Karpas-422 (cell line): ENCODE measurements around the gene AFF4. TPM values are rescaled to one million over a fixed set of nuclear protein-coding genes. Genes with fewer than 3 reads are reported as not detected.
A peak's percentile ranks its signal among the peaks of the same experiment; 100 is the strongest.

ENCODE experiments used
- DNase-seq: peaks from one replicate; pipeline ENCODE4 v3.0.0-alpha.2; 2015
- H2AFZ ChIP-seq: fragments of 200-600 bp; sonication (generic); 2 replicates; pipeline ENCODE4 v1.6.1; 2014; ENCODE audit warnings: antibody characterized with exemption, low read length, mixed read lengths
- H3K27ac ChIP-seq: fragments of 200-600 bp; sonication (generic); 2 replicates; pipeline ENCODE4 v1.5.1; 2014; ENCODE audit warnings: mild to moderate bottlenecking, low read length, moderate library complexity
- H3K27me3 ChIP-seq: fragments of 200-600 bp; sonication (generic); 2 replicates; pipeline ENCODE4 v1.6.1; 2014; ENCODE audit warnings: low read length, mixed read lengths
- H3K36me3 ChIP-seq: fragments of 200-600 bp; sonication (generic); 2 replicates; pipeline ENCODE4 v1.6.1; 2014; ENCODE audit warnings: low read length, mixed read lengths; ENCODE audit not compliant: insufficient read depth
- H3K4me1 ChIP-seq: fragments of 200-600 bp; sonication (generic); 2 replicates; pipeline ENCODE4 v1.6.1; 2014; ENCODE audit warnings: mild to moderate bottlenecking, low read length, mixed read lengths
- H3K4me2 ChIP-seq: fragments of 200-600 bp; sonication (generic); 2 replicates; pipeline ENCODE4 v1.6.1; 2014; ENCODE audit warnings: low read length, low read depth, mild to moderate bottlenecking; ENCODE audit not compliant: poor library complexity, severe bottlenecking
- H3K4me3 ChIP-seq: fragments of 200-600 bp; sonication (generic); 2 replicates; pipeline ENCODE4 v1.5.1; 2014; ENCODE audit warnings: mild to moderate bottlenecking, antibody characterized with exemption, low read length, mixed read lengths
- H3K79me2 ChIP-seq: fragments of 200-600 bp; sonication (generic); 2 replicates; pipeline ENCODE4 v1.6.1; 2014; ENCODE audit warnings: mild to moderate bottlenecking, low read length, mixed read lengths
- H3K9ac ChIP-seq: fragments of 200-600 bp; sonication (generic); 2 replicates; pipeline ENCODE4 v1.6.0; 2014; ENCODE audit warnings: low read length
- H3K9me2 ChIP-seq: fragments of 200-600 bp; sonication (generic), shearing (Covaris generic); replicated peaks from 2 replicates; pipeline ENCODE4 v1.6.0; 2014; ENCODE audit warnings: mild to moderate bottlenecking, low read length, moderate library complexity; ENCODE audit not compliant: insufficient read depth
- H3K9me3 ChIP-seq: fragments of 300-700, 200-600 bp; sonication (generic); 2 replicates; pipeline ENCODE4 v1.6.1; 2014; ENCODE audit warnings: low read length, mixed read lengths
- H4K20me1 ChIP-seq: fragments of 200-600 bp; sonication (generic); 2 replicates; pipeline ENCODE4 v1.6.1; 2014; ENCODE audit warnings: mild to moderate bottlenecking, antibody characterized with exemption, low read length, low read depth; ENCODE audit not compliant: insufficient read depth
- total RNA-seq: library from RNA; depleted of rRNA; stranded (reverse); fragments of >200 nt; shearing (Covaris generic); gene quantifications from 2 replicates; pipeline ENCODE4 v1.2.3, GENCODE V29; 2014; ENCODE audit warnings: low replicate concordance

AFF4 gene
- total RNA-seq, 1 experiment from 2014 or later = 34.0 TPM

DNA sequence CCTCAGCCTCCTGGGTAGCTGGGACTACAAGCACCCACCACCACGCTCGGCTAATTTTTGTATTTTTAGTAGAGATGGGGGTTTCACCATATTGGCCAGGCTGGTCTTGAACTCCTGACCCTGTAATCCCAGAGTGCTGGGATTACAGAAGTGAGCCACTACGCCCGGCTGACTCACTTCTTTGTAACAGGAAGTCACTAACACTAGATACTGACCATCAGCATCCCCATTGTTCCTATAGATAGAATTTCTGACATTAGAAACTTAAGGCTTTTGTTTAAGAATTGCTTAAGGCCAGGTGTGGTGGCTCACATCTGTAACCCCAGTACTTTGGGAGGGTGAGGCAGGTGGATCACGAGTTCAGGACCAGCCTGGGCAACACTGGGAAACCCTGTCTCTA is 47.8 kb downstream of the AFF4 start:
- H3K4me3 ChIP-seq = no peak overlapping the region
- H2AFZ ChIP-seq = no peak overlapping the region
- no peaks in the 10 kb centered on the region for H3K27me3 ChIP-seq
- H3K9me2 ChIP-seq = no peaks in the 10 kb centered on the region
- H3K9me3 ChIP-seq = no peaks in the 10 kb centered on the region
- no peaks in the 10 kb centered on the region for H4K20me1 ChIP-seq
- H3K4me1 ChIP-seq = no peaks in the 10 kb centered on the region
- H3K79me2 ChIP-seq = peaks cover 49% of the 10 kb centered on the region
- no peak overlapping the region for H3K27ac ChIP-seq
- no peak overlapping the region for H3K4me2 ChIP-seq
- DNase-seq = no peak
- H3K9ac ChIP-seq = no peak overlapping the region
- H3K36me3 ChIP-seq = peaks cover 3% of the 10 kb centered on the region; the same call in 1 of the 2 replicates

DNA sequence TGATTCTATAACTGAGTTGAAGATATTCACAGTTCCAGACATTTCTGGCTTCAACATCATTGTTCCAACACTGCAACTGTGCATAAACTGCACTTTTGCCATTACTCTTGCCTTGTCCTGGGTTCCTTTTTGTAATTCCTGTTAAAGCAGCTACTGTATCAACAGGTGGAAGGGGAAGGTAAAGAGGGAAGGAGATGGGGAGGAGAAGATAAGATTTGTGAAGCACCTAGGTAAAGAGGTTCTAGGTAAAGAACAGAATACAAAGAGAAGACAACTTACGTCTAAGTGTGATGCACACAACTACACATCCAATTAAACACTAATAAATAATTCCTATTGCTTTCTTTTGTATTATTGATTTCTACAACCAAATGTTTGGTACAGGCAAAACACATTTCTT is 53.7 kb downstream of the AFF4 start:
- peaks cover 61% of the 10 kb centered on the region for H3K79me2 ChIP-seq
- 0 out of 2 replicates have a peak, but pooled peaks cover 4% of the 10 kb centered on the region for H3K36me3 ChIP-seq
- H3K4me3 ChIP-seq = no peak overlapping the region
- no peak overlapping the region for H2AFZ ChIP-seq
- H3K9me3 ChIP-seq = no peaks in the 10 kb centered on the region
- no peak for DNase-seq
- H4K20me1 ChIP-seq = no peaks in the 10 kb centered on the region
- H3K27me3 ChIP-seq = no peaks in the 10 kb centered on the region
- H3K4me1 ChIP-seq = no peaks in the 10 kb centered on the region
- H3K27ac ChIP-seq = no peak overlapping the region
- no peaks in the 10 kb centered on the region for H3K9me2 ChIP-seq
- no peak overlapping the region for H3K4me2 ChIP-seq
- no peak overlapping the region for H3K9ac ChIP-seq

DNA sequence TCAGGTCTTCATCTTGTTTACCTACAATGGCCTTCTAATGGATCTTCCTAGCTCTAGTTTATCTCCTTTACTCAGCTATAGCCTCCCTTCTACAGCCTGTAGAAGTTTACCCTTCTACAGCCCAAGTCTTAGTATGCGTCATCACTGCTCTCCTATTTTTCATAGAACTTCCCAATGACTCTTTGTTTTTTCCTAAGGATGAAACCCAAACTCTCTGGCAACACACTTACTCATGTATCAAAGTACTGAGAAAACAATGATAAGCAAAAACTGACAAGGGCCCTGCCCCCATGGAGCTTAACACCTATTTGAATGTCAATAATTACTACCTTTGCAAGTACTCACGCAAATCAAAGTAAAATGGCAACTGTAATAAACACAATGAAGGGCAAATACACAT is 56.3 kb downstream of the AFF4 start:
- H2AFZ ChIP-seq = no peak overlapping the region
- H3K36me3 ChIP-seq = peaks cover 9% of the 10 kb centered on the region; the same call in 1 of the 2 replicates
- H3K4me3 ChIP-seq = no peak overlapping the region
- H3K27me3 ChIP-seq = no peaks in the 10 kb centered on the region
- no peaks in the 10 kb centered on the region for H3K9me2 ChIP-seq
- no peaks in the 10 kb centered on the region for H4K20me1 ChIP-seq
- H3K4me2 ChIP-seq = no peak overlapping the region
- H3K4me1 ChIP-seq = peaks cover 12% of the 10 kb centered on the region
- peaks cover 56% of the 10 kb centered on the region for H3K79me2 ChIP-seq
- H3K9me3 ChIP-seq = no peaks in the 10 kb centered on the region
- no peak overlapping the region for H3K9ac ChIP-seq
- DNase-seq = no peak
- H3K27ac ChIP-seq = no peak overlapping the region

DNA sequence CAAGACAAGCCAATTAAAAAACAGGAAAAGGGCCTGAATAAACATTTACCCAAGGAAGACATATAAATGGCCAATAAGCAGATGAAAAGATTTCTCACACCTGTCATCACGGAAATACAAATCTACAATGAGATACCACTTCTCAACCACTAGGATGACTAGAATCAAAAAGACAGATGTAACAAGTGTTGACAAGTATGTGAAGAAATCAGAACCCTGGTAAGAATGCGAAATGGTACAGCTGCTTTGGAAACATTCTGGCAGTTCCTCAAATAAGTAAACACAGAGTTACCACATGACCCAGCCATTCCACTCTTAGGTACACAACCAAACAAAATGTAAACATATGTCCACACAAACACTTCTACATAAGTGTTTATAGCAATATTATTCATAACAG is 57.5 kb downstream of the AFF4 start:
- Histone ChIP-seq H4K20me1 (no peaks in the 10 kb centered on the region), H3K36me3 (peaks cover 9% of the 10 kb centered on the region; the same call in 1 of the 2 replicates), H3K27ac (no peak overlapping the region), H3K4me2 (no peak overlapping the region), H3K9me3 (no peaks in the 10 kb centered on the region), H3K9ac (no peak overlapping the region), H3K9me2 (no peaks in the 10 kb centered on the region), H3K4me1 (peaks cover 18% of the 10 kb centered on the region), H3K27me3 (no peaks in the 10 kb centered on the region), H3K79me2 (peaks cover 55% of the 10 kb centered on the region), H2AFZ (no peak overlapping the region), H3K4me3 (no peak overlapping the region)
- no peak for DNase-seq

DNA sequence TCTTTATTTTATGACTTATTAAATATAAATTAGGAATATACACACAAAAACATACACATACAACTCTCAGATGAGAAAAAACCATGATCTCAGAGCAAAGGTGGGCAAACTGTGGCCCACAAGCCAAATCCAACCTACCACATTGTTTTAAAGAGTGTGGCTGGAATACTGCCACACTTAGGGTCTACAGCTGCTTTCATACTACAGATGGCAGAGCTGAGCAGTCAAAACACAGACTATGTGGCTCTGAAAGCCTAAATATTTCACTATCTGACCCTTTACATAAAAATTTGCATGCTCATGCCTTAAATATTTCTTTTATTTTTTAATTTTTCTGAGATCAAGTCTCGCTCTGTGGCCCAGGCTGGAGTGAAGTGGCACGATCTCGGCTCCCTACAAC is 61.7 kb downstream of the AFF4 start:
- no peak overlapping the region for H2AFZ ChIP-seq
- DNase-seq = no peak
- H3K27me3 ChIP-seq = no peaks in the 10 kb centered on the region
- H3K36me3 ChIP-seq = peaks cover 21% of the 10 kb centered on the region
- no peak overlapping the region for H3K9ac ChIP-seq
- peaks cover 40% of the 10 kb centered on the region for H3K79me2 ChIP-seq
- no peak overlapping the region for H3K4me3 ChIP-seq
- no peaks in the 10 kb centered on the region for H4K20me1 ChIP-seq
- peaks cover 18% of the 10 kb centered on the region for H3K4me1 ChIP-seq
- no peak overlapping the region for H3K4me2 ChIP-seq
- no peaks in the 10 kb centered on the region for H3K9me3 ChIP-seq
- H3K9me2 ChIP-seq = no peaks in the 10 kb centered on the region
- H3K27ac ChIP-seq = no peak overlapping the region

DNA sequence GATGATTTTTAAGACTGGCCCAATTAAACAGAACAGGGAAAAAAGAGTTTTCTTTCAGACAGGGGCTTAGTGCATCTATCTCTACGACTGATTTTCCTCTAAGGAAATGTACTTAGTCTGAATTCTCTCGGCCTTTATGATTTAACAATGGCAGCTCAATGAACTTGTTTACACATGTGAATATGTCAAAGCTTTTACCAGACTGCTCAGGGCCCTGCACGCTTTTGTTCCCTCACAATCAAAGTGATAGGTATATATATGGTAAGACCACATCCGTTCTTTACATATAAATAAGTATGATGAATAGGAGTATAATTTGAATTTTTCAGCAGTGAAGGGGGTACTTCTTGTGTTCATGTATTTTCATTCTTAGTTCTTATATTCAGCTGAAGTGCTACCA is 62.4 kb downstream of the AFF4 start:
- Histone ChIP-seq H3K9me2 (no peaks in the 10 kb centered on the region), H3K27ac (no peak overlapping the region), H3K9me3 (no peaks in the 10 kb centered on the region), H3K36me3 (peaks cover 27% of the 10 kb centered on the region), H3K4me1 (peaks cover 21% of the 10 kb centered on the region), H3K9ac (no peak overlapping the region), H4K20me1 (no peaks in the 10 kb centered on the region), H3K27me3 (no peaks in the 10 kb centered on the region), H3K4me2 (no peak overlapping the region), H2AFZ (no peak overlapping the region), H3K4me3 (no peak overlapping the region), H3K79me2 (peaks cover 35% of the 10 kb centered on the region)
- DNase-seq = peak; percentile 46

DNA sequence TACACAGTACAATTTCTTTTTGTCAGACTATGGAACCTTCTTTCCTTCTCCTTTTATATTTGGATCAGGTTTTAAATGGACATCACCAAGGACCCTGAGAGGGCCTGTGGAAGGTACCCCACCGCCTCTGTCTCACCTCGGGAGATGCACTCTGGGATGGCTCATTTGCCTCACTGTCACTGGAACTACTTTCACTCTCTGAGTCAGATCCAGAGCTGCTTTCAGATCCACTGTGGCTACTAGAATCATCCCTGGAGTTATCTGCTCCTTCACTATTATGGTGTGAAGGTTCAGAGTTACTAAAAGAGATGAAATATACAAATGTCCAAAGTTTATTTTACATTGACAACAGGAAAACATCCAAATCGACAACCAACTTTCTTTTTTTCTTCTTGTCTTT is 65.3 kb downstream of the AFF4 start:
- peaks cover 25% of the 10 kb centered on the region for H3K4me1 ChIP-seq
- no peaks in the 10 kb centered on the region for H4K20me1 ChIP-seq
- peaks cover 33% of the 10 kb centered on the region for H3K79me2 ChIP-seq
- no peaks in the 10 kb centered on the region for H3K9me3 ChIP-seq
- H3K27me3 ChIP-seq = no peaks in the 10 kb centered on the region
- no peak overlapping the region for H3K27ac ChIP-seq
- H3K4me2 ChIP-seq = no peak overlapping the region
- no peak overlapping the region for H3K4me3 ChIP-seq
- peaks cover 48% of the 10 kb centered on the region for H3K36me3 ChIP-seq
- no peak for DNase-seq
- no peak overlapping the region for H2AFZ ChIP-seq
- H3K9ac ChIP-seq = no peak overlapping the region
- no peaks in the 10 kb centered on the region for H3K9me2 ChIP-seq

DNA sequence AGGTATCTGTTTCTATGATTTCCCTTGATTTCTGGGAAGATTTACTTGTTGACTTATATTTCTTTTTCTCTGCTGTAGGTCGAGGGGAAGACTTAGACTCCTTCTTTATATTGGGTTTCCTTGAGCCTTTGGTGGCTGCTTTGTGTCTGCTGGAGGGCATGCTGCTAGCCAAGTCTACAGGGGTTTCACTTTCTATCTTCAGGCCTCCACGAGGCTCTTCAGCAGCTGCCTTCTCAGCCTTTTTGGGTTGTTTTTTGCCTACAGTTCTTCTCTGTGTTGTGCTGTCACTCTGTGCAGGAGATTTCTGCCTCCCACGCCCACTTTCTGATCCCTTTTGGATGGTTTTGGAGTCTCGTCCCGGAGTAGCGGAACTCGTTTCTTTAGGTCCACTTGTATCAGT is 66.7 kb downstream of the AFF4 start:
- no peak for DNase-seq
- Histone ChIP-seq H3K9ac (no peak overlapping the region), H3K27me3 (no peaks in the 10 kb centered on the region), H3K4me3 (no peak overlapping the region), H2AFZ (no peak overlapping the region), H3K9me2 (no peaks in the 10 kb centered on the region), H3K36me3 (peaks cover 55% of the 10 kb centered on the region), H3K27ac (no peak overlapping the region), H3K9me3 (no peaks in the 10 kb centered on the region), H4K20me1 (no peaks in the 10 kb centered on the region), H3K4me1 (peaks cover 20% of the 10 kb centered on the region), H3K4me2 (no peak overlapping the region), H3K79me2 (peaks cover 31% of the 10 kb centered on the region)
